ENCODE results near the gene TRMU.

- TF ChIP-seq JUN (IDR thresholded peaks at IDR 0.05; ENCODE audit: low read depth, low read length) (no peak), MAX (IDR thresholded peaks at IDR 0.05) (no peak), SIRT6 (IDR thresholded peaks at IDR 0.05; ENCODE audit: low read length) (no peak), EP300 (IDR thresholded peaks at IDR 0.05; ENCODE audit: borderline replicate concordance in 1 of 2, low read depth in 2 of 2, low read length in 2 of 2) (no peak), POLR2A (IDR thresholded peaks at IDR 0.05; ENCODE audit: control extremely low read depth in 1 of 2, low read depth in 2 of 2, low read length in 2 of 2) (no peak), SP1 (IDR thresholded peaks at IDR 0.05; ENCODE audit: low read depth, low read length) (no peak), SIX5 (IDR thresholded peaks at IDR 0.05; ENCODE audit: low read depth, low read length) (no peak), CBX5 (IDR thresholded peaks at IDR 0.05; ENCODE audit: low read depth, low read length) (no peak), HDAC6 (IDR thresholded peaks at IDR 0.05; ENCODE audit: low read depth, low read length) (no peak), POLR2AphosphoS5 (IDR thresholded peaks at IDR 0.05; ENCODE audit: low read depth, low read length) (no peak), CTCF (IDR thresholded peaks at IDR 0.05; ENCODE audit: control extremely low read depth in 1 of 3, insufficient read depth in 1 of 3, low read depth in 1 of 3, low read length in 3 of 3) (no peak)
These were observed 45.2 kb upstream of the TRMU start for GRCh38 chr22:46290121-46290842.
